GM12872 (cell line): ENCODE results near the gene IL27RA.

Source experiments
- CTCF ChIP-seq: IDR thresholded peaks from 3 replicates; pipeline ENCODE4 v1.5.1; 2011; ENCODE audit warnings: low read depth, mild to moderate bottlenecking, low read length, moderate library complexity; ENCODE audit not compliant: insufficient read depth

IL27RA gene

GRCh38 chr19:14073261-14073924 is 41.8 kb downstream of the IL27RA start:
- peak; percentile 57; the same call in 2 of the 3 replicates for TF ChIP-seq CTCF

- no peak for TF ChIP-seq CTCF
Measured at GRCh38 chr19:14073925-14074838, 42.6 kb downstream of the IL27RA start.

GRCh38 chr19:14078411-14078810 is 46.8 kb downstream of the IL27RA start:
- no peak for TF ChIP-seq CTCF

GRCh38 chr19:14080887-14081796 is 49.6 kb downstream of the IL27RA start:
- no peak for TF ChIP-seq CTCF

DNA sequence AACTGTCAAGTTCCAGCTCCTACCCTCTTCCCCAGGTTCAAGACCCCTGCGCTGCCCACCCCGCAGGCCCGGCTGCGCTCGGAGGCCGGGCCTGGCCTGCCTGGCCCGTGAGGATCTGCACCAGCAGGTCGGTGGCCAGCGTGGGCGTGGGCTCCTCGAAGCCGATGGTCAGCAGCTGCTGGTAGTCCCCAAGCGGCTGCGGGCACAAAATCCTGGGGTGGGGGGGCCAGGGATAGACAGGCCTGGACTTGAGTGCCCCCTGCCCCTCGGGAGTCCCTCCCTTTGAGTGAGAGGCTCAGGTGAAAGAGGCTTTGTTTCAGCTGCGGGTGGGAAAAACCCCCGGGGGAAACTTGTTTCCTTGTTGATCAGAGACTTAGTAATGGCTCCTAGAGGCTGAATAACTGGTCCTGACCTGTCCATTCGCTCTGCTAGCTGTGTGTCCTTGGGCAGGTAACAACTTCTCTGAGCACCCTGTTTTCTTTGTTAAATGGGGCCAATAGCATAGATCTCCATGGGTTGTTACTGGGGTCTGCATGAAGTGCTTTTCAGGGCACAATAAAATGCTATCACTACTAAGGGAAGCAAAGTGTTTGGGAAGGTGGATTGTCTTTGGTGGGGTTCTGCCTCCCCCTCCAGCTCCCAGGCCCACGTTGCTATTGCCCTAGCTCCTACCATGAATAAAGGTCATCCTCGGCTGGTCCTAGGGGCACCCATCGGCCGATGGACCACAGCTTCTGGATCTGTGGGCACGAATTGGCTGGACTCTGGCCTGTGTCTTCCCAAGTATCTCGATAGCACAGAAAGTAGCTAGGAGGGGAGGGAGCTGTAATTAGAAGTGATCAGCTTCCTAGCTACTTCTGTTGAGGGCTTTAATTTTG is 50.5 kb downstream of the IL27RA start:
- TF ChIP-seq CTCF, result no peak

- no peak for TF ChIP-seq CTCF
Measured at GRCh38 chr19:14082675-14082960, 51.1 kb downstream of the IL27RA start.
